GM21423 (cell line): Measurements from ENCODE around the gene NME2.
"Not testable (repeated sequence)": the region's sequence is repeated elsewhere in the genome, so short reads cannot be mapped to it uniquely, and the experiment has no call there.

Experiments used
- ATAC-seq: cut with Tn5 transposase; IDR thresholded peaks from one replicate; pipeline ENCODE4 v1.9.1; 2021; ENCODE audit warnings: mild to moderate bottlenecking, moderate library complexity; ENCODE audit not compliant: unreplicated experiment

Gene NME2

GRCh38 chr17:51152766-51153209 lies 13.4 kb upstream of the NME2 start:
- peak; percentile 6 for ATAC-seq

- peak; percentile 91 for ATAC-seq
Observed at GRCh38 chr17:51153210-51154072, 12.8 kb upstream of the NME2 start, which contains the start of gene NME1. Gene NME1, plus strand, starts transcription at chr17:51153559. Its CDS starts 2,096 bp downstream, at chr17:51155655.

- ATAC-seq, result no peak
Observed at GRCh38 chr17:51154176-51154575, 12.0 kb upstream of the NME2 start.

GRCh38 chr17:51155416-51155815 lies 10.8 kb upstream of the NME2 start:
- ATAC-seq, result no peak

- no peak for ATAC-seq
Observed at GRCh38 chr17:51159604-51160003, 6.6 kb upstream of the NME2 start.

GRCh38 chr17:51161541-51161940 lies 4.7 kb upstream of the NME2 start:
- ATAC-seq, result no peak

- ATAC-seq, result no peak
Observed at GRCh38 chr17:51164911-51165679, 1.1 kb upstream of the NME2 start.

- ATAC-seq, result peak; percentile 6
Observed at GRCh38 chr17:51165680-51166197, 472 bp upstream of the NME2 start.

- ATAC-seq, result peak; percentile 42
Observed at GRCh38 chr17:51166987-51167931, 1.0 kb downstream of the NME2 start.

GRCh38 chr17:51169340-51169739 lies 3.1 kb downstream of the NME2 start:
- no peak for ATAC-seq

- ATAC-seq, result no peak
Observed at GRCh38 chr17:51170736-51171135, 4.5 kb downstream of the NME2 start.

GRCh38 chr17:51172030-51172429 lies 5.8 kb downstream of the NME2 start:
- ATAC-seq, result not testable (repeated sequence)

- ATAC-seq, result no peak
Observed at GRCh38 chr17:51180486-51180885, 14.3 kb downstream of the NME2 start.

GRCh38 chr17:51184124-51184523 lies 17.9 kb downstream of the NME2 start:
- ATAC-seq, result no peak

GRCh38 chr17:51185763-51186332 lies 19.6 kb downstream of the NME2 start:
- ATAC-seq, result no peak

- ATAC-seq, result no peak
Observed at GRCh38 chr17:51188271-51188833, 22.1 kb downstream of the NME2 start.

GRCh38 chr17:51189162-51189561 lies 23.0 kb downstream of the NME2 start:
- no peak for ATAC-seq

GRCh38 chr17:51189628-51190027 lies 23.4 kb downstream of the NME2 start:
- no peak for ATAC-seq

- ATAC-seq, result no peak
Observed at GRCh38 chr17:51191895-51192294, 25.7 kb downstream of the NME2 start.

GRCh38 chr17:51197754-51198153 lies 31.5 kb downstream of the NME2 start:
- no peak for ATAC-seq
